MCF 10A (cell line): ENCODE measurements around the gene WDFY2. TPM values are rescaled to one million over a fixed set of nuclear protein-coding genes. Genes with fewer than 3 reads are reported as not detected.

Experiments
- BruUV-seq: library from RNA; stranded (reverse); fragments of 400-500 nt; replicated peaks from 2 replicates; lab custom pipeline; 2021; lab: Mats Ljungman, UMichigan
- CTCF ChIA-PET: fragments of 300-600 bp; sonication (Branson Sonifier 250); formaldehyde crosslinking; extraction: SDS; loops from one replicate; lab custom pipeline; 2021; ENCODE audit warnings: antibody characterized with exemption, inconsistent platforms; lab: Yijun Ruan, JAX
- POLR2A ChIA-PET: fragments of 300-600, 350-650 bp; sonication (Branson Sonifier 250); formaldehyde crosslinking; extraction: SDS; loops from one replicate; lab custom pipeline; 2020; ENCODE audit warnings: antibody characterized with exemption, inconsistent platforms; lab: Yijun Ruan, JAX
- DNase-seq: peaks from one replicate; pipeline ENCODE4 v3.0.0-alpha.2; 2018; ENCODE audit not compliant: unreplicated experiment
- H3K27ac Mint-ChIP-seq: one replicate; pipeline ENCODE4 v1.8.0; 2022; ENCODE audit warnings: mild to moderate bottlenecking, low read depth, mixed read lengths; ENCODE audit not compliant: unreplicated experiment
- H3K27me3 Mint-ChIP-seq: one replicate; pipeline ENCODE4 v1.8.0; 2022; ENCODE audit warnings: mixed read lengths; ENCODE audit not compliant: insufficient read depth, unreplicated experiment
- H3K36me3 Mint-ChIP-seq: one replicate; pipeline ENCODE4 v1.8.0; 2022; ENCODE audit warnings: mild to moderate bottlenecking, moderate library complexity, mixed read lengths; ENCODE audit not compliant: insufficient read depth, unreplicated experiment
- H3K4me1 Mint-ChIP-seq: one replicate; pipeline ENCODE4 v1.8.0; 2022; ENCODE audit warnings: mixed read lengths; ENCODE audit not compliant: insufficient read depth, unreplicated experiment
- H3K4me3 Mint-ChIP-seq: one replicate; pipeline ENCODE4 v1.8.0; 2022; ENCODE audit warnings: mild to moderate bottlenecking, moderate library complexity, mixed read lengths; ENCODE audit not compliant: unreplicated experiment
- H3K9me3 Mint-ChIP-seq: one replicate; pipeline ENCODE4 v1.8.0; 2022; ENCODE audit warnings: mixed read lengths; ENCODE audit not compliant: unreplicated experiment
- intact Hi-C: fragments of 100-400 bp; cut with micrococcal nuclease; formaldehyde crosslinking; loops from 2 replicates; pipeline ENCODE4 v1.14.1; 2022
- total RNA-seq: library from RNA; stranded (reverse); gene quantifications from 2 replicates; pipeline ENCODE4 v1.2.3, GENCODE V29; 2022
- TF ChIP-seq, protein P1 (sequence below): fragments of 200-600 bp; IDR thresholded peaks from one replicate; pipeline ENCODE4 v1.8.0; 2022; ENCODE audit warnings: antibody characterized with exemption, mild to moderate bottlenecking; ENCODE audit not compliant: unreplicated experiment

The WDFY2 gene
- total RNA-seq, 1 experiment from 2014 or later, result 56.2 TPM

- BruUV-seq, result TSS peak; percentile 54
- TF ChIP-seq, protein P1, sequence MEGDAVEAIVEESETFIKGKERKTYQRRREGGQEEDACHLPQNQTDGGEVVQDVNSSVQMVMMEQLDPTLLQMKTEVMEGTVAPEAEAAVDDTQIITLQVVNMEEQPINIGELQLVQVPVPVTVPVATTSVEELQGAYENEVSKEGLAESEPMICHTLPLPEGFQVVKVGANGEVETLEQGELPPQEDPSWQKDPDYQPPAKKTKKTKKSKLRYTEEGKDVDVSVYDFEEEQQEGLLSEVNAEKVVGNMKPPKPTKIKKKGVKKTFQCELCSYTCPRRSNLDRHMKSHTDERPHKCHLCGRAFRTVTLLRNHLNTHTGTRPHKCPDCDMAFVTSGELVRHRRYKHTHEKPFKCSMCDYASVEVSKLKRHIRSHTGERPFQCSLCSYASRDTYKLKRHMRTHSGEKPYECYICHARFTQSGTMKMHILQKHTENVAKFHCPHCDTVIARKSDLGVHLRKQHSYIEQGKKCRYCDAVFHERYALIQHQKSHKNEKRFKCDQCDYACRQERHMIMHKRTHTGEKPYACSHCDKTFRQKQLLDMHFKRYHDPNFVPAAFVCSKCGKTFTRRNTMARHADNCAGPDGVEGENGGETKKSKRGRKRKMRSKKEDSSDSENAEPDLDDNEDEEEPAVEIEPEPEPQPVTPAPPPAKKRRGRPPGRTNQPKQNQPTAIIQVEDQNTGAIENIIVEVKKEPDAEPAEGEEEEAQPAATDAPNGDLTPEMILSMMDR, result no peak
- ChIA-PET POLR2A (interaction anchor here (0.5 to 2.1 kb wide), 12 partner anchors 26 to 1628 kb away, joined by 3 to 23 read pairs (median 4); partner anchors contain the start of gene INTS6), CTCF (interaction anchor here (0.5 to 1.0 kb wide), 3 partner anchors 39 to 223 kb away, joined by 3 to 4 read pairs (median 3); no protein-coding TSS in a partner anchor)
- Mint-ChIP-seq H3K27me3 (no peaks in the 10 kb centered on the region), H3K4me3 (peak overlapping the region; percentile 88), H3K9me3 (peaks cover 15% of the 10 kb centered on the region), H3K4me1 (peaks cover 41% of the 10 kb centered on the region), H3K36me3 (peaks cover 1% of the 10 kb centered on the region), H3K27ac (peak overlapping the region; percentile 85)
- no peak for DNase-seq
- intact Hi-C loops, result no loop called here
Observed at GRCh38 chr13:51583469-51583874, 790 bp upstream of the WDFY2 start.

DNA sequence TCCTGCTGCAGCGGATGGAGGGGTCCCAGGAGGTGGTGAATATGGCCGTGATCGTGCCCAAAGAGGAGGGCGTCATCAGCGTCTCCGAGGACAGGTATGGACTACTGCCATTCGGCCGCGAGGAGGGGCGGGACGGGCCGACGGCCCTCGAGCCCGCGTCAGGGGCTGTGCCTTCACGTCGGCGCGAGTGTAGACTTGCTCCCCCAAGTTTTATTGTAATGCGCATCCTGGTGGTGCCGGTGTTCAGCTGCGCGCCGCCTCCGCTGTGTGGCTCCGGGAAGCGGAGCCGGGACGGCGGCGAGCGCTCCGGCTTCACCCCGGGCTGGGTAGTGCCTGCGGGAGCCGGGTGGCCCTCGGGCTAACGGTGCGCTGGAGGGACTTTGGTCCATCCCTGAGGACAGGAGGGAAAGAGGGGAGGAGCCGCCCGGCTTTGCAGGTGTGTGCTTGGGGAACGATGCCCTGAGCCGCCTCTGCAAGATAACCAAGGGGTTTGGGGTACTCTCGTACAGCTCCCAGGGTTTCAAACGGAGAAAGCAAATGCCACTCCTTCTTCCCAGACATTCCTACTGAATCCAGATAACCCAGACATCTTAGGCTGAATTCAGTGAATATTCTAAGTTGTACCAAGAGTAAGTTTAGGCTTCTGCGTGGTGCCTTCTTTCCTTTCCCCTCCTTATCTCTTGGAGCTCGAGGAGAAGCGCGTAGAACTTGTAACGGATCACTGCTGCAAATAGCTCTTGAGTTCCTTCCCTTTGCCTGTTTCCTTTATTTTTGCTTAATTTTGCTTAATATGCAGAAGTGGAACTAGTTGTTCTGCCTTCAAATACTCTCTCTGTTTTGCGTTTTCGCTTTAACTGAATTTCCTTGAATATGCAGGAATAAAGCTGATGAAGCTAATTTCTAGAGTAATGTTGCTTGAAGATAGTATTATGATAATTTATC, 740 bp downstream of the WDFY2 start:
- no peaks in the 10 kb centered on the region for H3K27me3 Mint-ChIP-seq
- intact Hi-C loops, result loop anchor here (1.0 to 5.0 kb wide), 6 partner anchors 58 to 212 kb away; partner anchors contain the start of gene INTS6
- TF ChIP-seq, protein P1, result no peak
- peak overlapping the region; percentile 88 for H3K4me3 Mint-ChIP-seq
- BruUV-seq, result TSS peak; percentile 63
- peak overlapping the region; percentile 85 for H3K27ac Mint-ChIP-seq
- H3K4me1 Mint-ChIP-seq, result peaks cover 46% of the 10 kb centered on the region
- ChIA-PET POLR2A (interaction anchor here (0.6 to 4.3 kb wide), 40 partner anchors 11 to 218 kb away, joined by 3 to 151 read pairs (median 4); partner anchors contain the start of gene INTS6), CTCF (interaction anchor here (0.8 to 3.5 kb wide), 11 partner anchors 10 to 212 kb away, joined by 3 to 19 read pairs (median 6); partner anchors contain the start of gene INTS6)
- peak; percentile 74 for DNase-seq
- H3K9me3 Mint-ChIP-seq, result peaks cover 4% of the 10 kb centered on the region
- H3K36me3 Mint-ChIP-seq, result peaks cover 6% of the 10 kb centered on the region

DNA sequence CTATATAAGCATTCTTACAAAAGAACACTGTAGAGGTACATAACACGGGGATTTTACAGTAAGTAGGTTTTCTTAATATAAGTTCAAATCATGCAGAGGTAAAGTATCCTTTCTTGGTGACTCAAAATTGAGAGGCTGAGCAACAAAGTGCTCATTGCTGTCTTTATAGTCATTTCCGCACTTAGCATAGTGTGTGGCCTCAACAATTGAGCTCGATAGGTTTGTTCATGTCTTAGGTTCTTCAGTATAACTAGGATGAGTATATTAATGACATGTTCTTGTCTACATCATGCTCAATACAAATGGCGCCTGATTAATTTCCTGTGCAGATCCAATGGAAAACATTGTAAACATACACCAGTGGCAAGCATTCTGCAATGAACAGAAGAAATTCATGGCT, 1.4 kb downstream of the WDFY2 start:
- H3K9me3 Mint-ChIP-seq, result no peaks in the 10 kb centered on the region
- peaks cover 46% of the 10 kb centered on the region for H3K4me1 Mint-ChIP-seq
- peak; percentile 49 for DNase-seq
- intact Hi-C loops, result loop anchor here (2.0 to 5.0 kb wide), 3 partner anchors 145 to 212 kb away; no protein-coding TSS in a partner anchor
- peaks cover 6% of the 10 kb centered on the region for H3K36me3 Mint-ChIP-seq
- TF ChIP-seq, protein P1, result no peak
- TSS peak; percentile 29 for BruUV-seq
- peak overlapping the region; percentile 88 for H3K4me3 Mint-ChIP-seq
- ChIA-PET CTCF (interaction anchor here (0.8 to 3.5 kb wide), 11 partner anchors 9 to 212 kb away, joined by 3 to 19 read pairs (median 6); partner anchors contain the start of gene INTS6), POLR2A (interaction anchor here (0.6 to 4.3 kb wide), 42 partner anchors 10 to 218 kb away, joined by 3 to 151 read pairs (median 4); partner anchors contain the start of gene INTS6)
- H3K27ac Mint-ChIP-seq, result peak overlapping the region; percentile 85
- no peaks in the 10 kb centered on the region for H3K27me3 Mint-ChIP-seq
